CD8-positive, alpha-beta memory T cell (primary cell): ENCODE measurements around the gene NIPAL4. TPM values are rescaled to one million over a fixed set of nuclear protein-coding genes. Genes with fewer than 3 reads are reported as not detected.

Experiments
- CTCF ChIA-PET: fragments of 350-600 bp; sonication (Branson Sonifier 250); formaldehyde crosslinking; loops from one replicate; lab custom pipeline; 2021; ENCODE audit warnings: antibody characterized with exemption; lab: Charles Lee
- POLR2A ChIA-PET: fragments of 350-600 bp; sonication (Branson Sonifier 250); formaldehyde crosslinking; loops from one replicate; lab custom pipeline; 2021; ENCODE audit warnings: antibody characterized with exemption; lab: Charles Lee
- DNase-seq, 5 donors: peaks; one replicate each; pipeline versions ENCODE4 v3.0.0 to v3.0.0-alpha.2; 2020 to 2022; ENCODE audit warnings: mixed read lengths in 1 of 5
- H3K27ac ChIP-seq: one replicate; pipeline ENCODE4 v1.7.0; 2013; ENCODE audit warnings: low read depth, mild to moderate bottlenecking, low read length, moderate library complexity
- H3K27me3 ChIP-seq: 2 replicates; pipeline ENCODE4 v1.7.0; 2013; ENCODE audit warnings: low read length, mild to moderate bottlenecking; ENCODE audit not compliant: insufficient read depth, poor library complexity, severe bottlenecking
- H3K36me3 ChIP-seq: 2 replicates; pipeline ENCODE4 v1.7.0; 2013; ENCODE audit warnings: mild to moderate bottlenecking, low read length, moderate library complexity; ENCODE audit not compliant: insufficient read depth
- H3K4me1 ChIP-seq: 2 replicates; pipeline ENCODE4 v1.7.0; 2013; ENCODE audit warnings: mild to moderate bottlenecking, low read length, moderate library complexity; ENCODE audit not compliant: insufficient read depth
- H3K4me3 ChIP-seq: 2 replicates; pipeline ENCODE4 v1.7.0; 2013; ENCODE audit warnings: mild to moderate bottlenecking, low read length
- H3K9me3 ChIP-seq: 2 replicates; pipeline ENCODE4 v1.7.0; 2013; ENCODE audit warnings: mild to moderate bottlenecking, low read length
- H3K27ac Mint-ChIP-seq, 8 donors: one replicate each; pipeline ENCODE4 v1.8.0; 2020 to 2021; ENCODE audit warnings: mixed read lengths in 8 of 8, mild to moderate bottlenecking in 6 of 8, inconsistent platforms in 3 of 8, moderate library complexity in 3 of 8
- H3K27me3 Mint-ChIP-seq, 2 donors: one replicate each; pipeline ENCODE4 v1.8.0; 2020 to 2021; ENCODE audit warnings: mixed read lengths in 2 of 2, mild to moderate bottlenecking in 1 of 2, moderate library complexity in 1 of 2
- H3K36me3 Mint-ChIP-seq, 3 donors: one replicate each; pipeline ENCODE4 v1.8.0; 2020 to 2021; ENCODE audit warnings: mixed read lengths in 3 of 3, inconsistent platforms in 1 of 3, mild to moderate bottlenecking in 1 of 3
- H3K4me1 Mint-ChIP-seq, 3 donors: one replicate each; pipeline ENCODE4 v1.8.0; 2020 to 2021; ENCODE audit warnings: mixed read lengths in 3 of 3, inconsistent platforms in 1 of 3, mild to moderate bottlenecking in 1 of 3
- H3K4me3 Mint-ChIP-seq, 7 donors: one replicate each; pipeline ENCODE4 v1.8.0; 2020 to 2021; ENCODE audit warnings: mixed read lengths in 7 of 7, mild to moderate bottlenecking in 6 of 7, moderate library complexity in 4 of 7, inconsistent platforms in 2 of 7
- H3K9me3 Mint-ChIP-seq, 5 donors: one replicate each; pipeline ENCODE4 v1.8.0; 2020 to 2022; ENCODE audit warnings: mixed read lengths in 5 of 5, mild to moderate bottlenecking in 3 of 5, moderate library complexity in 2 of 5, inconsistent platforms in 1 of 5
- polyA plus RNA-seq: library from polyadenylated mRNA; unstranded; fragments of 300-500 nt; fragmentation: Illumina TruSeq; gene quantifications from one replicate; pipeline ENCODE4 v1.2.3, GENCODE V29; 2021
- total RNA-seq, 2 experiments: library from RNA; stranded (reverse); gene quantifications; one replicate each; pipeline ENCODE4 v1.2.3, GENCODE V29; 2021

Gene NIPAL4
- total and polyA plus RNA-seq, 3 experiments from 2014 or later: 1.1 to 1.4 TPM; not detected in 1

- DNase-seq: no peak
- Histone ChIP-seq H3K27ac (no peak overlapping the region), H3K4me1 (peaks cover 9% of the 10 kb centered on the region), H3K4me3 (no peak overlapping the region), H3K36me3 (no peaks in the 10 kb centered on the region), H3K27me3 (peaks cover 12% of the 10 kb centered on the region), H3K9me3 (no peaks in the 10 kb centered on the region)
- Mint-ChIP-seq H3K4me1 (peaks cover 17 to 23% (median 21%) of the 10 kb centered on the region in 3 donors), H3K4me3 (peak overlapping the region in 2 of 7 donors; percentile 5), H3K9me3 (no peaks in the 10 kb centered on the region), H3K36me3 (no peaks in the 10 kb centered on the region), H3K27me3 (peaks cover 17 to 26% of the 10 kb centered on the region in 2 donors), H3K27ac (no peak overlapping the region)
- CTCF ChIA-PET: no interaction called here
- POLR2A ChIA-PET: no interaction called here
Measured at GRCh38 chr5:157464519-157465171, 4.6 kb downstream of the NIPAL4 start.

DNA sequence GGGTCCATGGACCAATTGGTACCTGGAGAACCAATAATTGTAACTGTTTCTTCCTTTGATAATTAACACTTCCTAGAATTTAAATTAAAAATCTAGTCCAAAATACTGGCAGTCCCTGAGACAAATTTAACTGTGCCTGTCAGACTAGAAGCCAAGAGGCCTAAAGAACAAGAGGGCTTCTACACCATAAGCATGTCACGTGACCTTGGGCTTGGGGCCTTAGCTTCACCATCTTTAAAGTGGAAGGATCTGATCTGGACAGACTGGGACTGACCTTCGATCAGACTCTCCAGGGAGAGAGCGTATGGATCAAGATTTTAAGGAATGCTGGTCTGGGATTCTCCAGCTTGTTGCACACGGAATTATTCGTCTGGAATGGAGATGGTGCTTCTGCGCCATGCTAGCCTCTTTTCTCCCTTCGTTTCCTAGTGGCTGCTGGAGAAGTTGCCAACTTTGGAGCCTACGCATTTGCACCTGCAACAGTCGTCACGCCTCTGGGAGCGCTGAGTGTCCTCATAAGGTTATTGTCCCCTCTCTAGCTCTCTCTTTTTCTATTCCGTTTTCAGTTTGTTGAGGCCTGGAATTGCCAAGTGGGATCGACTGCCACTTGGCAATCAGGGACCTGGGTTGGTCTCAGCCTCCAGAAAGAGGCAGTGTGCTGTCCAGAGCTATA, 8.4 kb downstream of the NIPAL4 start:
- Histone ChIP-seq H3K9me3 (no peaks in the 10 kb centered on the region), H3K36me3 (no peaks in the 10 kb centered on the region), H3K4me1 (no peaks in the 10 kb centered on the region), H3K27me3 (no peaks in the 10 kb centered on the region), H3K4me3 (no peak overlapping the region), H3K27ac (no peak overlapping the region)
- peaks cover 8 to 12% (median 12%) of the 10 kb centered on the region in 3 donors for H3K4me1 Mint-ChIP-seq
- DNase-seq: no peak
- peaks cover 0 to 4% (median 2%) of the 10 kb centered on the region in 3 donors for H3K36me3 Mint-ChIP-seq
- no peak overlapping the region for H3K27ac Mint-ChIP-seq
- no peak overlapping the region for H3K4me3 Mint-ChIP-seq
- H3K9me3 Mint-ChIP-seq: no peaks in the 10 kb centered on the region
- POLR2A ChIA-PET: no interaction called here
- H3K27me3 Mint-ChIP-seq: peaks cover 1 to 10% of the 10 kb centered on the region in 2 donors
- CTCF ChIA-PET: interaction anchor here (1.7 kb wide), 1 partner anchor 36 kb away, joined by 4 read pairs; no protein-coding TSS in a partner anchor

GRCh38 chr5:157469073-157469472, 9.1 kb downstream of the NIPAL4 start:
- no peak for DNase-seq
- Mint-ChIP-seq H3K27me3 (peaks cover 1 to 9% of the 10 kb centered on the region in 2 donors), H3K27ac (no peak overlapping the region), H3K4me1 (peaks cover 6 to 8% (median 8%) of the 10 kb centered on the region in 3 donors), H3K4me3 (no peak overlapping the region), H3K9me3 (no peaks in the 10 kb centered on the region), H3K36me3 (peaks cover 0 to 7% (median 2%) of the 10 kb centered on the region in 3 donors)
- Histone ChIP-seq H3K4me3 (no peak overlapping the region), H3K36me3 (no peaks in the 10 kb centered on the region), H3K9me3 (no peaks in the 10 kb centered on the region), H3K27ac (no peak overlapping the region), H3K4me1 (no peaks in the 10 kb centered on the region), H3K27me3 (no peaks in the 10 kb centered on the region)
- ChIA-PET CTCF (interaction anchor here (1.7 kb wide), 1 partner anchor 37 kb away, joined by 4 read pairs; no protein-coding TSS in a partner anchor), POLR2A (no interaction called here)

DNA sequence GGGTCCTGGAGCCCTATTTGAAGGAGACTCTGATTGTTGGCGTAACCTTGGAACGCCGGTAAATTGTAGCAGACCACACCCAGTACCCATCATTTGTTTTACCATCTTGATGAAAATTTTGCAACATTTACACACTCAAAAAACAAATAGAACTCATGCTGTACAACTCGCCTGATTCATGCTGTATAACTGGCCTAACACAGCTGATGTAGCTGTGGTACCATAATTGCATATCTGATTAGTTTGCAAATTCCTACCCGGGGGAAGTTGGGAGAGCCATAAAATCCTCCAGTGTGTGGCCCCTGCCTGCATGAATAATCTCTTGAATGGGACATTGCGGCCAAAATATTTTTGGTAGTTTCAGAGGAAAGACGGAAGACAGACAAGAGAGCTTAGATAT, 9.7 kb downstream of the NIPAL4 start:
- Histone ChIP-seq H3K36me3 (no peaks in the 10 kb centered on the region), H3K9me3 (no peaks in the 10 kb centered on the region), H3K27ac (no peak overlapping the region), H3K27me3 (no peaks in the 10 kb centered on the region), H3K4me3 (no peak overlapping the region), H3K4me1 (no peaks in the 10 kb centered on the region)
- ChIA-PET CTCF (interaction anchor here (1.7 kb wide), 1 partner anchor 37 kb away, joined by 4 read pairs; no protein-coding TSS in a partner anchor), POLR2A (no interaction called here)
- Mint-ChIP-seq H3K27me3 (peaks cover 1 to 3% of the 10 kb centered on the region in 2 donors), H3K27ac (no peak overlapping the region), H3K4me1 (peaks cover 0 to 2% (median 2%) of the 10 kb centered on the region in 3 donors), H3K36me3 (peaks cover 0 to 7% (median 2%) of the 10 kb centered on the region in 3 donors), H3K4me3 (no peak overlapping the region), H3K9me3 (no peaks in the 10 kb centered on the region)
- DNase-seq: no peak

GRCh38 chr5:157470631-157471030, 10.6 kb downstream of the NIPAL4 start:
- H3K4me1 ChIP-seq: no peaks in the 10 kb centered on the region
- H3K4me3 ChIP-seq: no peak overlapping the region
- H3K4me3 Mint-ChIP-seq: no peak overlapping the region
- H3K9me3 Mint-ChIP-seq: no peaks in the 10 kb centered on the region
- H3K27ac Mint-ChIP-seq: no peak overlapping the region
- no peaks in the 10 kb centered on the region for H3K9me3 ChIP-seq
- no peaks in the 10 kb centered on the region for H3K36me3 ChIP-seq
- no peak overlapping the region for H3K27ac ChIP-seq
- ChIA-PET CTCF (interaction anchor here (0.6 to 1.6 kb wide), 4 partner anchors 30 to 259 kb away, joined by 3 to 4 read pairs (median 4); no protein-coding TSS in a partner anchor), POLR2A (no interaction called here)
- no peaks in the 10 kb centered on the region for H3K4me1 Mint-ChIP-seq
- H3K27me3 ChIP-seq: no peaks in the 10 kb centered on the region
- no peak for DNase-seq
- H3K36me3 Mint-ChIP-seq: peaks cover 0 to 7% (median 4%) of the 10 kb centered on the region in 3 donors
- peaks cover 0 to 1% of the 10 kb centered on the region in 2 donors for H3K27me3 Mint-ChIP-seq

DNA sequence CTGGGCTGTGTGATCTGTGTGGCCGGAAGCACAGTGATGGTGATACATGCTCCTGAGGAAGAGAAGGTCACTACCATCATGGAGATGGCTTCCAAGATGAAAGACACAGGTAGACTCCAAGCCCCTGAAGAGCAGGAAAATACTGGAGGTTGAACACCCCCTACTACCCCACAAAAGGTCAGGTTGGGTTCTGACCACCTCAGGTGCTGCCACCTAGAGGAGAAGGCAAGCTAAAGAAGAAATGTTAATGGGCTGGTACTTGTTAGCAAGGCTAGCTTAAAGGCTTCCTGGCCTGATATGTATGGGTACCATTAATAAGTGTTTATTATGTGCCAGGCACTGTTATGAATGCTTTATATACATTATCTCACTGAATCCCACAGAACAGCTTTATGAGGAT, 11.7 kb downstream of the NIPAL4 start:
- no peaks in the 10 kb centered on the region for H3K36me3 ChIP-seq
- CTCF ChIA-PET: interaction anchor here (0.9 to 1.6 kb wide), 4 partner anchors 17 to 258 kb away, joined by 3 to 4 read pairs (median 3); no protein-coding TSS in a partner anchor
- POLR2A ChIA-PET: interaction anchor here (0.6 kb wide), 1 partner anchor 210 kb away, joined by 3 read pairs; no protein-coding TSS in a partner anchor
- Mint-ChIP-seq H3K4me3 (no peak overlapping the region), H3K27me3 (no peaks in the 10 kb centered on the region), H3K9me3 (no peaks in the 10 kb centered on the region), H3K36me3 (peaks cover 0 to 7% (median 6%) of the 10 kb centered on the region in 3 donors), H3K4me1 (peaks cover 0 to under 1% (median 0%) of the 10 kb centered on the region in 3 donors), H3K27ac (peak overlapping the region in 1 of 8 donors; percentile 86)
- H3K27ac ChIP-seq: no peak overlapping the region
- no peaks in the 10 kb centered on the region for H3K4me1 ChIP-seq
- no peaks in the 10 kb centered on the region for H3K27me3 ChIP-seq
- no peak for DNase-seq
- H3K9me3 ChIP-seq: no peaks in the 10 kb centered on the region
- no peak overlapping the region for H3K4me3 ChIP-seq

GRCh38 chr5:157473383-157474320, 13.6 kb downstream of the NIPAL4 start:
- Histone ChIP-seq H3K4me3 (no peak overlapping the region), H3K27me3 (no peaks in the 10 kb centered on the region), H3K27ac (no peak overlapping the region), H3K36me3 (no peaks in the 10 kb centered on the region), H3K9me3 (no peaks in the 10 kb centered on the region), H3K4me1 (no peaks in the 10 kb centered on the region)
- peaks cover 0 to 7% (median 7%) of the 10 kb centered on the region in 3 donors for H3K36me3 Mint-ChIP-seq
- POLR2A ChIA-PET: no interaction called here
- H3K27ac Mint-ChIP-seq: no peak overlapping the region
- no peak for DNase-seq
- no peaks in the 10 kb centered on the region for H3K9me3 Mint-ChIP-seq
- no peak overlapping the region for H3K4me3 Mint-ChIP-seq
- peaks cover 0 to 10% (median 3%) of the 10 kb centered on the region in 3 donors for H3K4me1 Mint-ChIP-seq
- CTCF ChIA-PET: interaction anchor here (1.0 to 2.2 kb wide), 2 partner anchors 12 to 270 kb away, joined by 3 to 7 read pairs; partner anchors contain the start of gene LSM11
- H3K27me3 Mint-ChIP-seq: no peaks in the 10 kb centered on the region
